Neuronal stem cell (in vitro differentiated cells): Measurements from ENCODE around the gene ARFGAP3.

Experiments used
- DNase-seq: peaks from one replicate; pipeline ENCODE4 v3.0.0-alpha.2; 2013; ENCODE audit warnings: low spot score
- H2AFZ ChIP-seq: one replicate; pipeline ENCODE4 v1.6.1; 2013; ENCODE audit warnings: mild to moderate bottlenecking, low read length, inconsistent platforms
- H2AK5ac ChIP-seq: 2 replicates; pipeline ENCODE4 v1.6.1; 2013; ENCODE audit warnings: low read depth, mild to moderate bottlenecking, inconsistent platforms, low read length, moderate library complexity, mixed read lengths
- H2BK120ac ChIP-seq: 2 replicates; pipeline ENCODE4 v1.6.1; 2013; ENCODE audit warnings: low read depth, mild to moderate bottlenecking, inconsistent platforms, low read length, moderate library complexity, mixed read lengths
- H2BK12ac ChIP-seq: one replicate; pipeline ENCODE4 v1.6.1; 2013; ENCODE audit warnings: low read length, inconsistent platforms
- H2BK15ac ChIP-seq: 2 replicates; pipeline ENCODE4 v1.6.1; 2013; ENCODE audit warnings: mild to moderate bottlenecking, low read length, inconsistent platforms, mixed read lengths
- H2BK5ac ChIP-seq: one replicate; pipeline ENCODE4 v1.6.1; 2013; ENCODE audit warnings: inconsistent platforms, mild to moderate bottlenecking, low read length, moderate library complexity
- H3K14ac ChIP-seq: one replicate; pipeline ENCODE4 v1.6.1; 2013; ENCODE audit warnings: low read length, inconsistent platforms
- H3K18ac ChIP-seq: 2 replicates; pipeline ENCODE4 v1.6.1; 2013; ENCODE audit warnings: low read length, inconsistent platforms
- H3K23ac ChIP-seq: 2 replicates; pipeline ENCODE4 v1.6.1; 2013; ENCODE audit warnings: low read depth, mild to moderate bottlenecking, mixed read lengths, low read length, inconsistent platforms; ENCODE audit not compliant: poor library complexity
- H3K27ac ChIP-seq: replicated peaks from 3 replicates; pipeline ENCODE4 v1.5.1; 2013; ENCODE audit warnings: low read length, inconsistent platforms
- H3K27me3 ChIP-seq, 3 experiments: 2 replicates each; pipeline ENCODE4 v1.6.1; 2013; ENCODE audit warnings: low read length in 3 of 3, mild to moderate bottlenecking in 2 of 3, inconsistent platforms in 1 of 3, low read depth in 1 of 3, mixed read lengths in 1 of 3, moderate library complexity in 1 of 3; ENCODE audit not compliant: control insufficient read depth in 3 of 3, insufficient read depth in 3 of 3
- H3K36me3 ChIP-seq, 2 donors: replicated peaks in 1 of 2; 2 replicates each; pipeline ENCODE4 v1.6.1; 2013; ENCODE audit warnings: low read length in 2 of 2; ENCODE audit not compliant: control insufficient read depth in 2 of 2, insufficient read depth in 2 of 2
- H3K4ac ChIP-seq: 2 replicates; pipeline ENCODE4 v1.6.1; 2013; ENCODE audit warnings: inconsistent platforms, mild to moderate bottlenecking, low read length, moderate library complexity
- H3K4me1 ChIP-seq, 2 donors: 1 replicate in 1 of 2; 2 replicates in 1 of 2; pipeline ENCODE4 v1.6.1; 2013; ENCODE audit warnings: low read length in 2 of 2, low read depth in 1 of 2; ENCODE audit not compliant: control insufficient read depth in 2 of 2, insufficient read depth in 1 of 2
- H3K4me2 ChIP-seq: one replicate; pipeline ENCODE4 v1.6.1; 2013; ENCODE audit warnings: mild to moderate bottlenecking, low read length, inconsistent platforms; ENCODE audit not compliant: insufficient read depth, poor library complexity, severe bottlenecking
- H3K4me3 ChIP-seq, 2 donors: 2 replicates each; pipeline ENCODE4 v1.5.1; 2013; ENCODE audit warnings: low read length in 2 of 2, mild to moderate bottlenecking in 2 of 2, inconsistent platforms in 1 of 2, moderate library complexity in 1 of 2
- H3K79me1 ChIP-seq: one replicate; pipeline ENCODE4 v1.6.1; 2013; ENCODE audit warnings: low read depth, mild to moderate bottlenecking, inconsistent platforms, low read length, moderate library complexity
- H3K9ac ChIP-seq: one replicate; pipeline ENCODE4 v1.6.1; 2013; ENCODE audit warnings: mild to moderate bottlenecking, low read depth, low read length, inconsistent platforms; ENCODE audit not compliant: poor library complexity
- H3K9me3 ChIP-seq, 2 donors: replicated peaks in 1 of 2; 2 replicates each; pipeline versions ENCODE3 to v1.6.1; 2013; ENCODE audit warnings: low read length in 2 of 2, mild to moderate bottlenecking in 2 of 2, inconsistent platforms in 1 of 2, low read depth in 1 of 2, mixed read lengths in 1 of 2, moderate library complexity in 1 of 2; ENCODE audit not compliant: control insufficient read depth in 2 of 2, insufficient read depth in 1 of 2
- H4K8ac ChIP-seq: one replicate; pipeline ENCODE4 v1.6.1; 2013; ENCODE audit warnings: low read depth, mild to moderate bottlenecking, inconsistent platforms, low read length, moderate library complexity
- H4K91ac ChIP-seq: one replicate; pipeline ENCODE4 v1.6.1; 2013; ENCODE audit warnings: low read length, low read depth, mild to moderate bottlenecking, inconsistent platforms; ENCODE audit not compliant: poor library complexity
- WGBS, 2 donors: extraction: QIAGEN DNeasy Blood & Tissue Kit; methylation state at CpG; one replicate each; pipeline ENCODE4 v1.1.7; 2013; ENCODE audit warnings: missing lambda C conversion rate in 2 of 2, mixed read lengths in 1 of 2; ENCODE audit not compliant: insufficient read length in 2 of 2, insufficient replicate concordance in 1 of 2; ENCODE audit errors: extremely low coverage in 2 of 2; 5-methylcytosine and 5-hydroxymethylcytosine counted together

ARFGAP3 gene

GRCh38 chr22:42800451-42801251, 56.4 kb downstream of the ARFGAP3 start:
- Histone ChIP-seq H4K8ac (no peak overlapping the region), H3K4me2 (no peak overlapping the region), H3K4me3 (no peak overlapping the region), H2BK15ac (no peak overlapping the region), H2AK5ac (no peak overlapping the region), H3K4ac (no peak overlapping the region), H3K23ac (no peak overlapping the region), H3K9ac (no peak overlapping the region), H4K91ac (no peak overlapping the region), H3K14ac (no peak overlapping the region), H2BK120ac (no peak overlapping the region), H2AFZ (no peak overlapping the region), H3K36me3 (peaks cover 7 to 65% of the 10 kb centered on the region in 2 donors), H3K4me1 (peaks cover 5 to 8% of the 10 kb centered on the region in 2 donors), H3K18ac (no peak overlapping the region), H3K79me1 (peaks cover 2% of the 10 kb centered on the region), H2BK5ac (no peak overlapping the region), H2BK12ac (no peak overlapping the region), H3K9me3 (no peaks in the 10 kb centered on the region), H3K27me3 (no peaks in the 10 kb centered on the region), H3K27ac (no peak overlapping the region)
- WGBS, 2 donors, result no CpG with 5 or more reads among the region's 9 CpGs
- DNase-seq, result no peak

DNA sequence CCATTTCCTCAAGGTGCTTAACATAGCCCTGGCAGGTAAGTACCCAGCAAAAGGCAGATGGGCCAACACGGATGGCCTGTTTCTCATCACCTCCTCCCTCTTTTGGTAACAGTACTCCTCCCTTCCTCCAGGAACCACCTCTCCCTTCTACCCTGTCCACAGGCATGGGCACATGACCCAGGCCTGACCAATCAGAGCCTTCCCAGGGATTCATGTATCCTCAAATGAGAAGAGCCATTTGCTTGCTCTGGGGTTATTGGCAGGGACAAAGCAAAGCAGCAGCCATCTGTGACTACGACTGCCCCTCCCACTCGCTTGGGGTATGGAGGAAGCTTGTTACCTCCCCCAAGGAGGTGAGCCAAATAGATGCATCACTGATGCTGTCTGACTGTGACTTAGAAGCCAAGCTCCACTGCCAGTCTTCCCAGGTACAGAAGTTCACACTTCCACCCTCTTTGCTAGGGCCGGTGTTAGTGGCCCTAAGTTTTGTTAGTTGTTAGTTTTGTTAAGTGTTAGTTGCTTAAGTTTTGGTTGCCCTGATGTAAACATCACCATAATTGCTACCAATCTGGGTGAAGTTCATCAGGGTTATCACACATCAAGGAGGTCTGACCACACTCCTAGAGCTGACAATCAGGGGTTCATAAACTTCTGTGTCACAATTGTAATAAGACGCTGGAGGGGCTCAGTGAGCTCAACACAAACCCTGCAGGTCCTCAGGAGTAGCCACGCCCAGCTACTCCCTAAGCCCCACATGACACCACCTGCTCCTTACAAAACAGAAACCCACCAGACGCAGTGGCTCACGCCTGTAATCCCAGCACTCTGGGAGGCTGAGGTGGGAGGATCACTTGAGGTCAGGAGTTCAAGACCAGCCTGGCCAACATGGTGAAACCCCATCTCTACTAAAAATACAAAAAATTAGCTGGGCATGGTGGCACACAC, 57.3 kb downstream of the ARFGAP3 start:
- Histone ChIP-seq H2AFZ (no peak overlapping the region), H4K8ac (no peak overlapping the region), H3K36me3 (peaks cover 9 to 64% of the 10 kb centered on the region in 2 donors), H2BK12ac (no peak overlapping the region), H3K9me3 (no peaks in the 10 kb centered on the region), H3K9ac (peak overlapping the region; percentile 68), H3K27ac (no peak overlapping the region), H4K91ac (no peak overlapping the region), H3K4me2 (no peak overlapping the region), H3K23ac (no peak overlapping the region), H3K4me3 (no peak overlapping the region), H3K27me3 (no peaks in the 10 kb centered on the region), H3K4me1 (no peaks in the 10 kb centered on the region), H2BK15ac (no peak overlapping the region), H2AK5ac (no peak overlapping the region), H3K79me1 (no peaks in the 10 kb centered on the region), H3K4ac (no peak overlapping the region), H2BK5ac (no peak overlapping the region), H2BK120ac (no peak overlapping the region), H3K18ac (no peak overlapping the region), H3K14ac (no peak overlapping the region)
- no peak for DNase-seq
- no CpG with 5 or more reads among the region's 8 CpGs for WGBS, 2 donors

DNA sequence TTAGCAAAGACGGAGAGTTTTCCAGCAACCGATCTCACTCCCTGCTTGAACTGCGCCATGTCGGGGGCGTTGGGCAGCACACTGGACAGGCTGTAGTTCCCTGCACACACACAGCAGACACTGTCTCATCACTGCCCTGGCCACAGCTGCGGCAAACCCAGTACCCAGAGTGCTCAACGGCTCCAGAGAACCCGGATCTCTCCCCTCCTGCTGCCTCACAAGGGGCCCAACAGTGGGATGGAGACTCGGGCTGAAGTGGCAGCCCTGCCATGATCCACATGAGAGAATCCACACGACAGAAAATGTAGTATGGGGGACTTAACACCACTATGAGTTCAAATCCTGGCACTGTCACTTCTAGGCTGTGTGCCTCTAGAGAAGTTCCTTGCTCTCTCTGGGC, 58.0 kb downstream of the ARFGAP3 start:
- no peak overlapping the region for H2BK120ac ChIP-seq
- no peak overlapping the region for H3K4me3 ChIP-seq
- no peak overlapping the region for H2BK5ac ChIP-seq
- H3K9me3 ChIP-seq, result no peaks in the 10 kb centered on the region
- H3K14ac ChIP-seq, result no peak overlapping the region
- H3K9ac ChIP-seq, result no peak overlapping the region
- no peak overlapping the region for H2AK5ac ChIP-seq
- H4K8ac ChIP-seq, result no peak overlapping the region
- no peak overlapping the region for H2BK12ac ChIP-seq
- no peaks in the 10 kb centered on the region for H3K79me1 ChIP-seq
- H3K4me1 ChIP-seq, result no peaks in the 10 kb centered on the region
- H3K36me3 ChIP-seq, result peaks cover 9 to 63% of the 10 kb centered on the region in 2 donors
- no peak overlapping the region for H2AFZ ChIP-seq
- no peak overlapping the region for H3K4ac ChIP-seq
- no CpG with 5 or more reads among the region's 10 CpGs for WGBS, 2 donors
- no peak overlapping the region for H3K27ac ChIP-seq
- DNase-seq, result no peak
- no peaks in the 10 kb centered on the region for H3K27me3 ChIP-seq
- no peak overlapping the region for H3K4me2 ChIP-seq
- no peak overlapping the region for H3K18ac ChIP-seq
- H2BK15ac ChIP-seq, result no peak overlapping the region
- no peak overlapping the region for H3K23ac ChIP-seq
- no peak overlapping the region for H4K91ac ChIP-seq

DNA sequence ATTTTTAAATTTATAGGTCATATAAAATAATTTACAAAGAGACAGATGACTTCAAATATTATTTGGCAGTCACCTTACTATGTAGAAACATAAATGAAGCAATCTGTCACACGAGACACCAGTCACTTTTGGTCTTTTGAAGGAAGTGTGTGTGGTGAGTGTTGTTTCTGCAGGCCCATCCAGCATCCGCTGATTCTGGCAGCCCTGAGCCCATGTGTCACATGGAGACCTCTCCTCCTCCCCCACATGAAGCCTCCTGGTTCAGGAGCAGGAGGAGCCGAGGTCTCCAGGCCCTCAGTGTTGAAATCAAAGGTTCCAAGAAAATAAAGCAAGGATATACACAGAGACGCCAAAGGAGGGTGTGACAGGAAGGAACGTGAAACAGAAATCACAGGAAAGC, 60.1 kb downstream of the ARFGAP3 start:
- Histone ChIP-seq H2AFZ (no peak overlapping the region), H3K14ac (no peak overlapping the region), H4K91ac (no peak overlapping the region), H3K27me3 (no peaks in the 10 kb centered on the region), H2BK5ac (no peak overlapping the region), H2BK120ac (no peak overlapping the region), H3K4ac (no peak overlapping the region), H3K36me3 (peaks cover 5 to 52% of the 10 kb centered on the region in 2 donors), H3K9me3 (no peaks in the 10 kb centered on the region), H3K9ac (no peak overlapping the region), H3K79me1 (peaks cover 4% of the 10 kb centered on the region), H3K4me3 (no peak overlapping the region), H3K4me1 (peaks cover 0 to 3% of the 10 kb centered on the region in 2 donors), H3K27ac (no peak overlapping the region), H3K18ac (no peak overlapping the region), H4K8ac (no peak overlapping the region), H3K4me2 (no peak overlapping the region), H3K23ac (no peak overlapping the region), H2BK15ac (no peak overlapping the region), H2AK5ac (no peak overlapping the region), H2BK12ac (no peak overlapping the region)
- no CpG with 5 or more reads among the region's 5 CpGs for WGBS, 2 donors
- no peak for DNase-seq
